ENCODE measurements around the gene ELOVL5.
"Not testable (repeated sequence)": the region's sequence is repeated elsewhere in the genome, so short reads cannot be mapped to it uniquely, and the experiment has no call there.

ELOVL5 gene

DNA sequence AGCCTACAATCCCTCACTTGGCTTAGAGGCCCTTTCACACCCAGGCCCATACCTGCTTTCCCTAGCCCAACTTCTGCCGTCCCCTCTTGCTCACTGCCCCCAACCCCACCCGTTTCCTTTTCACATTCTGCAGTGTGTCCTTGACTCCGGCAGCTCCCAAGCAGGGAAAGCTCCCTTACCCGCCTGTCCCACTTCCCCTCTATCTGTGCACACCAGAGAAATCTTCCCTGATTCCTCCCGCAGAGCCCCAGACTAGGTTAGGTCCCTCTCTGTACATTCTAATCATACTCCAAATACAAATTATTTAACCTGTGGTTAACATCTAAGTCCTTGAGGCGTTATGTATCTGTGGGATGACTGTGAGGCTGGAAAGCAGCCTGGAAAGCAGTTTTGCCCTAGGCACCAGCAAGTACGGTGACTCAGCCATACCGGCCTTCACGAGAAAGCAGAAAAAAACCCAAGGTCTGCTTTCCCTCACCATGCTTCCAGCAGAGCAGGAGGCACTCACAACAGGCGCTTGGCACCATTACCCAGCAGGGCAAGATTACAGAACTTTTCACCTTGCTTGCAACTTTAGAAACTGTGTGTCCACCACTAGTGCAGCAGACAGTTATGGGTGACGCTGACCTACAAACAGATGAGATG lies 22.3 kb downstream of the ELOVL5 start:
- DNase-seq: peak; percentile 92

DNA sequence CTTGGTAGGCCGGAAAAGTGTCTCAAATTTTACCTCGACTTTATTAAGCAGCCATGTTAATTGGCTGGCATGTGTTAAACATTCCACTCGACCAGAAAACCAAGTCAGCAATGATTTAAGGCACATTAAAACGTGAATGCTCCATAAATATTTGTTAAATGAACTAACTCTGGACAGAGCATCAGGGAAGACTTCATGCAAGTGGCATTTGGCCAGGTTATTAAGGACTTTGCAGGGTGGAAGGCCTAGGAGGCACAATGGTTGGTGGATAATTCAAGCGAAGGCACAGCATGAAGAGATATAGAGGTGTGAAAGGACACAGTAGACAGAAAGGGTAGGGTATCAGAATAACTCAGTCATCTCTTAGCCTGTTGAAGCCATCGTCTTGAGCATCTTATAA lies 23.0 kb downstream of the ELOVL5 start:
- no peak for DNase-seq

DNA sequence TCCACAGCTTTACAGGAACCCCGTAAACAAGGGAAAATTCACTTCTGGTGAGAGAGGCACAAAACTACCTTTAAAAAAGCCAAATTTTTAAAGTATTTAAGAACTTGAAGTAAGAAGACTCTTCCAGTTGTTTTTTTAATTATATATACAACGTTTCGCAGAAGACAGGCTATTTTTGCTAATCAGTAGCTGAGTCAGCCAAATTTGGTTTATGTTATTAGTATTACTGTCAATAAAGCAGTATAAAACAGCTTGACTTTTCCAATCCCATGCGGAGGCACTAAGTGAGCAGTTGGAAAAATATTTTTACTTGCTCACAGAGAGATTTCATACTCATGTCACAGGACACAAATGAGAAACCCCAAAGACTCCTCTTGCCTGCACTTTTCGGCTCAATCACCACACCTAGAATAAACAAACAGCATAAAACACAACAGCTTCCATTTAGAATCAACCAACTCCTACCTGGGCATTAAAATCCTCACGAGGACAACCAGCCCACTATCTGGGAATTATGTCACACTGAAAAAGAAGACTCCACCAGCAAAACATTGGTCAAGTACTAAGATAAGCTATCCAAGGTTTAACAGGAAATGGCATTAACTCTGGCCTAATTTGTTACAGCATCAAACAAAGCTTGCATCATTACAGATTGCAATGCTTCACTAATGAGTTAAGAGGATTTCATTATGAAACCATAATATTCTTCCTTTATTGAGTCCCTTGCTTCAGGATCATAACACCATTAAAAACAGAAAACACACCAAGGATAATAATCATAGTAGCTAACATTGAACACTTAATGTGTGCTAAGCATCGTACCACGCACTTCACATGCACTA lies 26.3 kb downstream of the ELOVL5 start:
- DNase-seq: no peak

DNA sequence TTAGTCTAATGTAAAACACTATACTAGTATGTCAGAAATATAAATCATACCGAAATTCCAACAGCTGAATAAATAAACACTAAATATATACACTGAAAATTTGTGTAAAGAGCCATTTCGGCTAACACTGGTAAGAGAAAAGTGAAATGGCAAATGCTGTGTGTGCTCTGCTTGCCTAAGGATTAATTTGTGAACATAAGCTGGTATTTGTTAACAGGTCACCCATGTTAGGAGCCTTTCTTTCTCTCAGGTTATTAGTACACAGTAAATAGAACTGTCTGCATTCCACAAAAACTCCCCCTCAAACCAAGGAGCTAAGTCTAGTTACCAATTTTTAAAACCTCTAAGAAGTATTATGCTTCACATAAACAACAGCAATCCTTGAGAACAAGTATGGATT lies 27.0 kb downstream of the ELOVL5 start:
- DNase-seq: no peak

DNA sequence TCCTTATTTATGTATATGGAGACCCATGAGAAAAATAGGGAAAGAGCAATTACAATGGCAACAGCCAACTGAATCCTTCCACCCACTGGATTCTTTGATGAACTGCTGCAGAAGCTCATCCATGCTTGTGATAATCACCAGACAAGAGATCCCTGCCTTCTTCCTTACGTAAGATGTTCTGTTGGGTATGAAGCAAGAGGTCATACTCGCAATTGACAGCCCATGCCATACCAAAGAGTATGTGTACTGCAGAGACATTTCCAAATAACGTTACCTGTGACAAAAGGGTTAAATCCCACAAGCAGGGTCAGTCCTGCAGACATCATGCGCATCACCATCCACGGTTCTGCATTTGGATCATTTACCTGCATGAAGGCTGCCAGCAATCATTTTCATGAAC lies 27.8 kb downstream of the ELOVL5 start:
- no peak for DNase-seq

DNA sequence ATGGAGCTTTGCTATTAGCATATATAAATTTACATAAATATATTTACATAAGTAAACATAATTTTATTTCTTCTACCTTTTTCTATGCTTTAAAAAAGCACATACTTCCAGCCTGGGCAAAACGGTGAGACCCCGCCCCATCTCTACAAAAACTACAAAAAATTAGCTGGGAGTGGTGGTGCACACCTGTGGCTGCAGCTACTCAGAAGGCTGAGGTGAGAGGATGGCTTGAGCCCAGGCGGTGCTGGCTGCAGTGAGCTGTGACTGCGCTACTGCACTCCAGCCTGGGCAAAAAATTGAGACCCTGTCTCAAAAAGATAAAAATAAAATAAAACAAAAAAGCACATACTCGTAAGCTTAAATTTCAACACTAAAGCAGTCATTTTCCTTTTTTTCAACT lies 30.3 kb downstream of the ELOVL5 start:
- DNase-seq: no peak

DNA sequence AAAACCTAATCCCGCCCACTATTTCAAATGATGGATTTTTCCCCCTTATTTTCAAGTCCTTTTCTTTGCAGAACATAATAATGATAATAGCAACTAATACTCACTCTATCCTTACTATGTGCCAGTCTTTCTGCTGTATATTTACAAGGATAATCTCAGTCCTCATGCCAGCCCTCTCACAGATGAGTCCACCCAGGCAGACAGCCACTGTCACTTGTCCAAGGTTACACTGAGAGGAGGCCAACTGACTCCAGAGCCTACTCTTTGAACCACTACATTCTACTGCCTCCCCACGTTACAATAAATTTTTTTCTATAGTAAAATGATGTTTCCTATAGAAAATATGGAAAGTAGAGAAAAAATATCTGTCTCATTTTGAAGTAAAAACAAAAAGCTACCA lies 30.9 kb downstream of the ELOVL5 start:
- DNase-seq: no peak

DNA sequence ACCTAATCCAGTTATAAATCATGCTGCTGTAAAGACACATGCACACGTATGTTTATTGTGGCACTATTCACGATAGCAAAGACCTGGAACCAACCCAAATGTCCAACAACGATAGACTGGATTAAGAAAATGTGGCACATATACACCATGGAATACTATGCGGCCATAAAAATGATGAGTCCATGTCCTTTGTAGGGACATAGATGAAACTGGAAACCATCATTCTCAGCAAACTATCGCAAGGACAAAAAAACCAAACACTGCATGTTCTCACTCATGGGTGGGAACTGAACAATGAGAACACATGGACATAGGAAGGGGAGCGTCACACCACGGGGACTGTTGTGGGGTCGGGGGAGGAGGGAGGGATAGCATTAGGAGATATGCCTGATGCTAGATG lies 31.5 kb downstream of the ELOVL5 start:
- DNase-seq: not testable (repeated sequence)

DNA sequence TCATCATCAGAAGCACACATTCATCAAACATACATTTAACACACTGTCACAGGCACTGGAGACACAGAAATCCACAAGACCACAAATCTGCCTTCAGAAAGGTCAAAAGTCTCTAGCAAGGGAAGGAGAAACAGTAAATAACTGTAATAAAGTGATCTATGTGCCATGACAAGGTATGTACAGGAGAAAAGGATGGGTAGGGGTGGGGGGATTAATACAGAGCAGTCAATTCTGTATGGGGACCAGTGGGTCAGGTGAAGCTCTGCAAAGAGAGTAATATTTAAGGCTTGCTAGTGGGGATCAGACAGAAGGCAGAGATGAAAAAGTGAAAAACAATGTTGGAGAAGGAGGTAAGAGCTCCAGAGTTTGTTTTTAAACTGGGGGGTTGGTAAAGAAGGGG lies 32.6 kb downstream of the ELOVL5 start:
- no peak for DNase-seq

DNA sequence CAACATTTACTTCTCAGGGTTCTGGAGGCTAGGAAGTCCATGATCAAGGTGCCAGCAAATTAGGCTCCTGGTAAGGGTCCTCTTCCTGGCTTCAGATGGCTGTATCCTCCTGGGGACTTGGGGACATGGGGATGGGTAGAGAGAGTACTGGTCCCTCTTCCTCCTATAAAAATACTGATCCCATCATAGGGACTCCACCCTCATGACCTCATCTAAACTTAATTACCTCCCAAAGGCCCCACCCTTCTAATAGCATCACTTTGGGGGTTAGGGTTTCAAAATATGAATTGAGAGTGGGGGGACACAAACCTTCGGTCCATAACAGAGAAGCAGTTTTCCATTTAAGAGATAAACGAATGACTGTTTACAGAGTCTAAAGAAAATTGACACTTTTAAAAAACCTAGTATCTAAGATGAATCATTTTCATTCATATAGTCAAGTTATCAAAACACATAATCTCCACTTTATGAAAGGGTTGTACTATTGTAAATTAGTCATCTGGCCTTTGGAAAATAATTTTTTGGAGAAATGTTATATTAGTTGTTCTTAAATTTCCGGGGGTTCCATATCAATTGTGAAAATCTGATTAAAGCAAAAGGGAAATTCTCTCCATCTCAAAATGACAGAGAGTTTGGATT lies 33.5 kb downstream of the ELOVL5 start:
- DNase-seq: no peak

DNA sequence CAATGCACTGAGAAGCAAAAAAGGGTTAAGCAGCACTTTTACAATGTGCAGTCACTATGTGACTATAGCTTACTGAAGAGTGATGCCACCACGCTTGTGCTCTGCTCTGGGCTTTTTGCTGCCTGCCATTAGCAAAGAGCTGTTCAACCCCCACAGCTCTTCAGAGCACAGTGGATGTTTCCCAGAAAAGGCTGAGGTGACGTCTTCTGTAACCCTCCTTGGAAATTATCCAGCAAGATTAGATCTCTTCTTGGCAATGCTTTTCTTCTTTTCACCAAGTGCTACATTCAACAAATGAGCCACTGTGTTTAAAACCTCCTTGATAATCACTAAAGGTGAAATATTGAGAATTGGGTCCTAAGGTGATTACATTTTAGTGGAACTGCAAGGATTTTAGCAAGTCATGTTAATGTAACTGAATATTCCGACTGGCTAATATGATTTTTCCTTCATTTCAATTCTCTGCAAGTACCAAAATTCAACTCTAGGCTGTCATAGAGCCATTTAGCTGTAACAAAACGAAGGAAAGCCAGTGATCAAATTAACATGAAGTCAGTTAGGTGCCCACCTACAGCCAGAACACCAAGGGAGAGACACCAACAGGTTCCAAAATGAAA lies 34.9 kb downstream of the ELOVL5 start:
- DNase-seq: no peak

DNA sequence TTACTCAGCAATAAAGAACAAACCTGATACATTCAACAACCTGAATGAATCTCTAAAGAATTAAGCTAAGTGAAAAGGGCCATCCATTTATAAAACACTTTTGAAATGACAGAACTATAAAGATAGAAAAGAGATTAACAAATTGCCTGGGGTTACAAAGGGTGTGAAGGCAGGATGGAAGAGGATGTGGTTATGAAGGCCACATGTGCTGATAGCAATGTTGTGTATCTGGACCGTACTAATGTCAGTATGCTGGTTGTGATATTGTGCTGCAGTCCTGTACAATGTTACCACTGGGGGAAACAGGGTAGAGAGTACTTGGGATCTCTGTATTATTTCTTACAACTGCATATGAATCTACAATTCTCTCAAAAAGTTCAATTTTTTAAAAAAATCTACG lies 36.4 kb downstream of the ELOVL5 start:
- no peak for DNase-seq

DNA sequence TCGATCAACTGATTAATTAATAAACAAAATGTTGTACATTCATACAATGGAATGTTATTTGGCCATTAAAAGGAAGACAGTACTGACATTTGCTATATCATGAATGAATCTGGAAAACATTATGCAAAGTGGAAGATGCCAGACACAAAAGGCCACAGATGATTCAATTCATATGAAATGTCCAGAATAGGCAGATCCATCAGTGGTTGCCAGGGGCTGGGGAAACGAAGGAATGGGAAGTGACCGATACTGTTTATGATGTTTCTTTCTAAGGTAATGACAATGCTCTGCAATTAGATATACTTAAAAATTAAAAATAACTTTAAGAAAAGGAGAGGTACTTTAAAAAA lies 37.2 kb downstream of the ELOVL5 start:
- no peak for DNase-seq

DNA sequence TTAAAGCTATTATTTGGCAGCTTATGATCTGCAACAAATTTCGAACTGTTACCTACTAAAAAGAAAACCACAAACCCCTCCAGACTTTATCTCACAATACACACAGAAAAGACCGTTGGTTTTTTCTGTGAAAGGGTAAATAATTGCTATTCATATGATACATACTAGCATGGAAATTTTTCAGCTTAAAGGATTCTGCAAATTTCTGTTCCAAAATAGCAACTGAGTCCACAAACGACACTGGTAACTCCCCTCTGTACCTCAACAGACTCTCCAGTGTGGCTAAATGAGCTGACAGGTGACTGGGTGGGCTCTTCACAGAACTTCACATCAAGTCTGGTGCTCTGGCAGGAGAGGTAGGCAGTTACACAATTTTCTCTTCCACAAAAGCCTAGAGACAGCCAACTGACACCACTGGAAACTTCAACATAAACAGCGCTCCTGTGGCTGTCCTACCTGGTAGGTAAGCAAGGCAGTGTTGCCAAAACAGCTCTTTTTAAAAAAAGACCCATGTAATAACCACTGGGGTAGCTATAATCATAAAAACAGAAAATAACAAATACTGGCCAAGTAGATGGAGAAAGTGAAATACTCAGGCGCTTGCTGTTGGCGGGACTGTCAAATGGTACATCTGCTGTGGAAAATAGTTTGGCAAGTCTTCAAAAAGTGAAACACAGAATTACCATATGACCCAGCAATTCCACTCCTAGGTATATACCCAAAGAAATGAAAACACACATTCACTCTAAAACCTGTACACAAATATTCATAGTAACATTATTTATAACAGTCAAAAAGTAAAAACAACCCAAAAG lies 37.8 kb downstream of the ELOVL5 start:
- no peak for DNase-seq

DNA sequence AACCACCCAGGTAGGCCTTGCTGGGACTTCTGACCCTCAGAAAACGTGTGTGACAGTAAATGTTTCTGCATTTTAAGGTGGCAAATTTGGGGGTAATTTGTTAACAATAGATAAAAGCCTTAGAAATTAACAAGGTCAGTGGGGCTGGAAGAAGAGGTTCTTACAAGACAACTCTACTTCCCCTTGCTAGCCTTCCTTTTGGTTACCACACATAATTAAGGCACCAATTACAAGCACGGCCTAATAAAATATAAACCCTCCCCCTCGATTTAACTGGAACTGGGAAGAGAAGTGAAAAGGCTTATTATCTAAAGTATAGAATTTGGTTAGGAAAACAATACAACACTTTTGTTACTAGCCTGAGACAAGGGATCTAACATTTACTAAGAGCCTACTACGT lies 38.8 kb downstream of the ELOVL5 start:
- DNase-seq: no peak

DNA sequence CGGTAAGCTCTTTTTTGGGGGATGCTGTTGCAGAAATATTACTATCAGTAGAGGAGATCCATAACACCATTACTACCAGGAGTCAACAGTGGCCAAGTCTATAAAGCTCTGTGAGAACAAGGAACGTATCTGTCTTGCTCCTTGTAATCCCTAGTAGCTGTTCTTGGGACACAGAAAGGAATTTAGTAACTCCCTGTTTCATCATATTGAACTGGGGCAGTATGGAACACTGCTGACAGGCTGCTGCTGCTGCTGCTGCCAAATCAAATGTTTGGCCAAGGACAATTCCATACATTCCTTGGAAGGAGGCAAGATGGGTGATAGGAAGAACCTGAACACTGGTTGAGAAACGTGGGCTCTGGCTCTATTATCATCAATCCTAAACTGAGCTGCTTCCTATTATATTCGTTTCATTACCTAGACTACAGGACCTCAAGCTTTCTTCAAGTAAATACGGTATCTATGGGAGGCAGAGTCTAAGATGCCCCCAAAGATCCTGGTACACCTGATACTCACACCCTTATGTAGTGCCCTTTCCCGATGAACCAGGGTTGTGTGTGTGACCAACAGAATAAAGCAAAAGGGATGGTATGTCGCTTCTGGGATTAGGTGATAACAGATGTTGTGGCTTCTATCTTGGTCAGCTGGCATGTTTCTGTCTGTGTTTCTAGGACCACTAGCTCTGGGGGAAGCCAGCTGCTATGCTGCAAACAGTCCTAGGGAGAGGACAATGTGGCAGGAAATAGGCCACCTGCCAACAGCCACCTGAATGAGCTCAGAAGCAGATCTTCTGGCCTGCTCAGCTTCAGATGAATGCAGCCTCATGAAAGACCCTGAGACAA lies 39.5 kb downstream of the ELOVL5 start:
- DNase-seq: no peak

DNA sequence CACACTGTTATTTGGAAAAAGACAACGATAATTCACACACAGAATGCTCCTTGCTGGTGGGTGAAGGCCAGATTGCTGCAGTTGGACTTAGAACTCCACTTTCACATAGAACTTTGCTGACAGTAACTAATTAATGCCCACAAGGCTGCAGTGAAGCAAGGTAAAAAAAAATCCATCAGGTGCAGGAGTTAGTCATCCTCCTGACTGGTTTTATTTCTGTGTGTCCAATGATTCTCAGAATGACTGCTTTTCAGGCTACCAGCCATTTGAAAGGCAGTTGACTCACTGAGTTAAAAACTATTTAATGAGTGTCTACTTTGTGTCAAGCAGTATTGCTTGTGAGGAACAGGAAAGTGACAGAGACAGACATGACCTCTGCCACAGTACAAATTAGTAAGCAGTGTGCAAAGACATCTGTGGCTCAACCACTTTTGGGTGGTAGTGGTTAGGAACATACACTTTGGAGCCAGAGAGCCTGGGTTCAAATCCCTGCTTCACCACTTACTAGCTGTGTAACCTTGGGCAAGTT lies 41.9 kb downstream of the ELOVL5 start:
- DNase-seq: peak; percentile 72

DNA sequence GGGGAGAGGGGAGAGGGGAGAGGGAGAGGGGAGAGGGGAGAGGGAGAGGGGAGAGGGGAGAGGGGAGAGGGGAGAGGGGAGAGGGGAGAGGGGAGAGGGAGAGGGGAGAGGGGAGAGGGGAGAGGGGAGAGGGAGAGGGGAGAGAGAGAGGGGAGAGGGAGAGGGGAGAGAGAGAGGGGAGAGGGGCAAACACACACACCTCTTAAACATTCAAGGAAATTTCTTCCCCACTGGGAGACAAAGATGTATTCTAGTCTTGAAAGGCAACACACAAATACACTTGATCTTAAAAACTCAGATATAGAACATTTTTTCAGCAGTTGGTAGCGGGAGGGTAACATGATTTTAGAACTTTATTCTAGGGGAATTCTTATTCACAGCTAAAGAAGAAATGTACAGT lies 42.5 kb downstream of the ELOVL5 start:
- DNase-seq: not testable (repeated sequence)

DNA sequence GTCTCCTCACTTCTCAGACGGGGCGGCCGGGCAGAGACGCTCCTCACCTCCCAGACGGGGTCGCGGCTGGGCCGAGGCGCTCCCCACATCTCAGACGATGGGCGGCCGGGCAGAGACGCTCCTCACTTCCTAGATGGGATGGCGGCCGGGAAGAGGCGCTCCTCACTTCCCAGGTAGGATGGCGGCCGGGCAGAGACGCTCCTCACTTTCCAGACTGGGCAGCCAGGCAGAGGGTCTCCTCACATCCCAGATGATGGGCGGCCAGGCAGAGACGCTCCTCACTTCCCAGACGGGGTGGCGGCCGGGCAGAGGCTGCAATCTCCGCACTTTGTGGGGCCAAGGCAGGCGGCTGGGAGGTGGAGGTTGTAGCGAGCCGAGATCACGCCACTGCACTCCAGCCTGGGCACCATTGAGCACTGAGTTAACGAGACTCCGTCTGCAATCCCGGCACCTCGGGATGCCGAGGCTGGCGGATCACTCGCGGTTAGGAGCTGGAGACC lies 43.2 kb downstream of the ELOVL5 start:
- not testable (repeated sequence) for DNase-seq

DNA sequence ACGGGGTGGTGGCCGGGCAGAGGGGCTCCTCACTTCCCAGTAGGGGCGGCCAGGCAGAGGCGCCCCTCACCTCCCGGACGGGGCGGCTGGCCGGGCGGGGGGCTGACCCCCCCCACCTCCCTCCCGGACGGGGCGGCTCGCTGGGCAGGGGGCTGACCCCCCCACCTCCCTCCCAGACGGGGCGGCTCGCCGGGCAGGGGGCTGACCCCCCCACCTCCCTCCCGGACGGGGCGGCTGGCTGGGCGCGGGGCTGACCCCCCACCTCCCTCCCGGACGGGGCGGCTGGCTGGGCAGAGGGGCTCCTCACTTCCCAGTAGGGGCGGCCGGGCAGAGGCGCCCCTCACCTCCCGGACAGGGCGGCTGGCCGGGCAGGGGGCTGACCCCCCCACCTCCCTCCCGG lies 43.8 kb downstream of the ELOVL5 start:
- not testable (repeated sequence) for DNase-seq

DNA sequence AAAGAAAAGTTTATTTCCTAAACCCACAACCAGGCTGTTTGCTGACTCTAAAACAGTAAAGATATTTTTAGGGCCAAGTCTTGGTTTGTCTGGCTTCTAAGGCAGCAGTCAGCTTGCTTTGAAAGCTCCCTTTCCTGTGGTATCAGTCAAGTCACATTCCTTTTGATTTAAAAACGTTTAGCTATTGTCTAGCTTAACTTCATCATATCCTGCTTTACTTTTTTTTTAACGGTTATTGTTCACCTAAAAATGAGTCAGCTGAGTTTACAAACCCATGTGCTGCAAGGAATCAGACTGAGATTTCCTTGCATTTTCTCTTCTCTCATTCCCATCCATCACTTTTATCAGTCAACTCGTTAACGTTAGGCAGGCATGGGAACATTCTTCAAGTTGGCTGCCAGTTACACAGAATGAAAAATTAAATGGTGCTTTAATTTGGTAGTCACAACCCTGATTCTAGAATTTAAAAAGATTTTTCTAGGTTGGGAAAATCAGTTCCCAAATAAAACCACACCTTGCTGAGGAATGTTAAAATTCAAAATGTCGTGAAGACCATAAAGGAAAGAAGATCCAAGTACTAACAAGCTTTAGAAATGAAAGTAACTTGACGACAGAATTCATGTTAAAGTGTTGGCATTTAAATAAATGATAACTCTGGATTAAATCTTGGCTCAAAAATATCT lies 45.9 kb downstream of the ELOVL5 start:
- peak; percentile 77 for DNase-seq
